Measurements from ENCODE around the gene PGM2L1. TPM values are rescaled to one million over a fixed set of nuclear protein-coding genes. Genes with fewer than 3 reads are reported as not detected.

PGM2L1 gene
- total and polyA plus RNA-seq, 4 donors = 0.33 to 8.2 (median 1.2) TPM

DNA sequence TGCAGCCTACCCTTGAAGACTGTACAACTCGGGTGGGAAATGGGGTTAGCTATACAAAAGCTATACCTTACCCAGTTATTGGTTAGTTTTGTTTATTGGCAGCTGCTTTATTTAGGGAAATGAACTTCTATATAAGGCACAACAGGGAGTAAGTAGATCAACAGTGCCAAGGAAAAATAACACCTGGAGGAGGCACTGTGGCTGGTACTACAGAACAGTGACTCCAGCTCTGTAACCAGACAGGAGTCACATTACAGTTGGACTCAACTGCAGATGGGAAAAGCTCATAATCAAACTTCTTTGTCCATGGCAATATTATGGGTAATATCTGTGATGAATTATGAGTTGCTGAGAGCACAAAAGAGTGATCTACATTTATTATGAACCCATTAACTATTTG is 100.7 kb downstream of the PGM2L1 start:
- 94% methylated on average over 1 of the region's 1 CpG for WGBS
- DNase-seq (ENCODE audit: low spot score) = no peak
- Histone ChIP-seq H3K36me3 (ENCODE audit: control insufficient read depth in 4 of 4, insufficient read depth in 3 of 4, low read depth in 1 of 4, low read length in 3 of 4) (no peaks in the 10 kb centered on the region), H3K4me1 (ENCODE audit: control insufficient read depth in 4 of 4, insufficient read depth in 4 of 4, low read length in 3 of 4) (no peaks in the 10 kb centered on the region), H3K27ac (ENCODE audit: low read depth in 1 of 2, low read length in 2 of 2) (no peak overlapping the region), H3K9me3 (ENCODE audit: control insufficient read depth in 4 of 4, low read length in 3 of 4) (no peaks in the 10 kb centered on the region), H3K9ac (ENCODE audit: low read depth in 1 of 2, low read length in 2 of 2) (no peak overlapping the region), H3K4me3 (ENCODE audit: low read depth in 1 of 3, low read length in 3 of 3) (no peak overlapping the region), H3K27me3 (ENCODE audit: control insufficient read depth in 4 of 4, insufficient read depth in 4 of 4, low read length in 3 of 4) (peaks cover 0 to 4% (median 0%) of the 10 kb centered on the region in 4 donors)
- TF ChIP-seq TAF1 (conservative IDR thresholded peaks at IDR 0.05) (no peak), NR2F2 (IDR thresholded peaks at IDR 0.05) (no peak)
- TF ChIP-seq, protein P1, sequence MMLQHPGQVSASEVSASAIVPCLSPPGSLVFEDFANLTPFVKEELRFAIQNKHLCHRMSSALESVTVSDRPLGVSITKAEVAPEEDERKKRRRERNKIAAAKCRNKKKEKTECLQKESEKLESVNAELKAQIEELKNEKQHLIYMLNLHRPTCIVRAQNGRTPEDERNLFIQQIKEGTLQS (IDR thresholded peaks at IDR 0.05) = no peak
- TF ChIP-seq, protein P2, sequence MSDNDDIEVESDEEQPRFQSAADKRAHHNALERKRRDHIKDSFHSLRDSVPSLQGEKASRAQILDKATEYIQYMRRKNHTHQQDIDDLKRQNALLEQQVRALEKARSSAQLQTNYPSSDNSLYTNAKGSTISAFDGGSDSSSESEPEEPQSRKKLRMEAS (IDR thresholded peaks at IDR 0.05) = no peak

DNA sequence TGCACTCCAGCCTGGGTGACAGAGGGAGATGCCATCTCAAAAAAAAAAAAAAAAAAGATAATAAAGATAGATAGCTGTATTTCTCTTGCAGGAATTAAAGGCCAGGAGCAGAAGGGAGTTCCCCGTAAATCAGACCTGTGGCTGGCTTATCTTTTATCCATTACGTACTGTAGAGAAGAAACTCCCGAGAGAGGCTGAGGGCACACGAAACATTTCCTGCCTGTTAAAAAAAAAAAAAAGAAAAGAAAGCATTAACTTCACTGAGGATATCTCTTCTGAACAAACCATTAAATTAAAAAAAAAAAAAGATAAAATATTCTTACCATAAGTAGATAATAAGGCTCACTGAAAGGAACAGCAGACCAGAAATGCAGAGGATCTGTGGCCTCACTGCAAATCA is 109.3 kb downstream of the PGM2L1 start:
- Histone ChIP-seq H3K4me3 (ENCODE audit: low read depth in 1 of 3, low read length in 3 of 3) (no peak overlapping the region), H3K9ac (ENCODE audit: low read depth in 1 of 2, low read length in 2 of 2) (no peak overlapping the region)
- WGBS = 83% methylated on average over 4 of the region's 4 CpGs

DNA sequence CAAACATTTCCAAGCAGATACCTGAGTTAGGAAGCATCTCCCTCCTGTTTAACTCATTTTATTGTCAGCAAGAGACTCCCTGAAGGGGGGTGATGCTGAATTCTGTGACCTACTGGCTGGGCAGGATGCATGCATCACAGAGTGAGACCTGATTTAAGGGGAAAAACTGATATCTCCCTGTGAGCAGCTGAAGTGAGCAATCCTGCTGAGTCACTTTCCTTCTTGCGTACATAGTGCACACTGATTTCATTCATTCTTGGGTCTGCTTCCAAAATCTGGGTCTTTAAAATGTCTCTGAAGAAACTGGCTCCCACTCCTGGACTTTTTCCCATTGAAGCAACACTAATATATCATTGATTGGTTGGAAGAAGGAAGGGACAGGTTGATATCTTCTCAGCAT is 110.1 kb downstream of the PGM2L1 start:
- H3K27ac ChIP-seq (ENCODE audit: low read depth in 1 of 2, low read length in 2 of 2) = no peak overlapping the region
- TF ChIP-seq, protein P3, sequence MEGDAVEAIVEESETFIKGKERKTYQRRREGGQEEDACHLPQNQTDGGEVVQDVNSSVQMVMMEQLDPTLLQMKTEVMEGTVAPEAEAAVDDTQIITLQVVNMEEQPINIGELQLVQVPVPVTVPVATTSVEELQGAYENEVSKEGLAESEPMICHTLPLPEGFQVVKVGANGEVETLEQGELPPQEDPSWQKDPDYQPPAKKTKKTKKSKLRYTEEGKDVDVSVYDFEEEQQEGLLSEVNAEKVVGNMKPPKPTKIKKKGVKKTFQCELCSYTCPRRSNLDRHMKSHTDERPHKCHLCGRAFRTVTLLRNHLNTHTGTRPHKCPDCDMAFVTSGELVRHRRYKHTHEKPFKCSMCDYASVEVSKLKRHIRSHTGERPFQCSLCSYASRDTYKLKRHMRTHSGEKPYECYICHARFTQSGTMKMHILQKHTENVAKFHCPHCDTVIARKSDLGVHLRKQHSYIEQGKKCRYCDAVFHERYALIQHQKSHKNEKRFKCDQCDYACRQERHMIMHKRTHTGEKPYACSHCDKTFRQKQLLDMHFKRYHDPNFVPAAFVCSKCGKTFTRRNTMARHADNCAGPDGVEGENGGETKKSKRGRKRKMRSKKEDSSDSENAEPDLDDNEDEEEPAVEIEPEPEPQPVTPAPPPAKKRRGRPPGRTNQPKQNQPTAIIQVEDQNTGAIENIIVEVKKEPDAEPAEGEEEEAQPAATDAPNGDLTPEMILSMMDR (IDR thresholded peaks at IDR 0.05; ENCODE audit: low read depth, low read length, missing input control) = no peak
- TF ChIP-seq RXRA (IDR thresholded peaks at IDR 0.05) = no peak
- TF ChIP-seq FOXA2 (IDR thresholded peaks at IDR 0.05) = no peak
- no peak for TF ChIP-seq RAD21 (IDR thresholded peaks at IDR 0.05)
- TF ChIP-seq, protein P4, sequence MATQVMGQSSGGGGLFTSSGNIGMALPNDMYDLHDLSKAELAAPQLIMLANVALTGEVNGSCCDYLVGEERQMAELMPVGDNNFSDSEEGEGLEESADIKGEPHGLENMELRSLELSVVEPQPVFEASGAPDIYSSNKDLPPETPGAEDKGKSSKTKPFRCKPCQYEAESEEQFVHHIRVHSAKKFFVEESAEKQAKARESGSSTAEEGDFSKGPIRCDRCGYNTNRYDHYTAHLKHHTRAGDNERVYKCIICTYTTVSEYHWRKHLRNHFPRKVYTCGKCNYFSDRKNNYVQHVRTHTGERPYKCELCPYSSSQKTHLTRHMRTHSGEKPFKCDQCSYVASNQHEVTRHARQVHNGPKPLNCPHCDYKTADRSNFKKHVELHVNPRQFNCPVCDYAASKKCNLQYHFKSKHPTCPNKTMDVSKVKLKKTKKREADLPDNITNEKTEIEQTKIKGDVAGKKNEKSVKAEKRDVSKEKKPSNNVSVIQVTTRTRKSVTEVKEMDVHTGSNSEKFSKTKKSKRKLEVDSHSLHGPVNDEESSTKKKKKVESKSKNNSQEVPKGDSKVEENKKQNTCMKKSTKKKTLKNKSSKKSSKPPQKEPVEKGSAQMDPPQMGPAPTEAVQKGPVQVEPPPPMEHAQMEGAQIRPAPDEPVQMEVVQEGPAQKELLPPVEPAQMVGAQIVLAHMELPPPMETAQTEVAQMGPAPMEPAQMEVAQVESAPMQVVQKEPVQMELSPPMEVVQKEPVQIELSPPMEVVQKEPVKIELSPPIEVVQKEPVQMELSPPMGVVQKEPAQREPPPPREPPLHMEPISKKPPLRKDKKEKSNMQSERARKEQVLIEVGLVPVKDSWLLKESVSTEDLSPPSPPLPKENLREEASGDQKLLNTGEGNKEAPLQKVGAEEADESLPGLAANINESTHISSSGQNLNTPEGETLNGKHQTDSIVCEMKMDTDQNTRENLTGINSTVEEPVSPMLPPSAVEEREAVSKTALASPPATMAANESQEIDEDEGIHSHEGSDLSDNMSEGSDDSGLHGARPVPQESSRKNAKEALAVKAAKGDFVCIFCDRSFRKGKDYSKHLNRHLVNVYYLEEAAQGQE (IDR thresholded peaks at IDR 0.05) = no peak
- H3K27me3 ChIP-seq (ENCODE audit: control insufficient read depth in 4 of 4, insufficient read depth in 4 of 4, low read length in 3 of 4) = no peaks in the 10 kb centered on the region
- H3K4me3 ChIP-seq (ENCODE audit: low read depth in 1 of 3, low read length in 3 of 3) = no peak overlapping the region
- H3K9ac ChIP-seq (ENCODE audit: low read depth in 1 of 2, low read length in 2 of 2) = no peak overlapping the region
- 81% methylated on average over 1 of the region's 1 CpG for WGBS
- H3K36me3 ChIP-seq (ENCODE audit: control insufficient read depth in 4 of 4, insufficient read depth in 3 of 4, low read depth in 1 of 4, low read length in 3 of 4) = no peaks in the 10 kb centered on the region
- no peaks in the 10 kb centered on the region for H3K9me3 ChIP-seq (ENCODE audit: control insufficient read depth in 4 of 4, low read length in 3 of 4)
- DNase-seq (ENCODE audit: low spot score) = no peak
- no peaks in the 10 kb centered on the region for H3K4me1 ChIP-seq (ENCODE audit: control insufficient read depth in 4 of 4, insufficient read depth in 4 of 4, low read length in 3 of 4)

More for the DNA sequence above, 109.3 kb downstream of the PGM2L1 start:
- Histone ChIP-seq H3K36me3 (ENCODE audit: control insufficient read depth in 4 of 4, insufficient read depth in 3 of 4, low read depth in 1 of 4, low read length in 3 of 4) (no peaks in the 10 kb centered on the region), H3K4me1 (ENCODE audit: control insufficient read depth in 4 of 4, insufficient read depth in 4 of 4, low read length in 3 of 4) (no peaks in the 10 kb centered on the region), H3K9me3 (ENCODE audit: control insufficient read depth in 4 of 4, low read length in 3 of 4) (no peaks in the 10 kb centered on the region), H3K27ac (ENCODE audit: low read depth in 1 of 2, low read length in 2 of 2) (no peak overlapping the region), H3K27me3 (ENCODE audit: control insufficient read depth in 4 of 4, insufficient read depth in 4 of 4, low read length in 3 of 4) (no peaks in the 10 kb centered on the region)
- TF ChIP-seq SP1 (IDR thresholded peaks at IDR 0.05) = no peak
- no peak for TF ChIP-seq JUND (IDR thresholded peaks at IDR 0.05)
- no peak for TF ChIP-seq TAF1 (conservative IDR thresholded peaks at IDR 0.05)
- no peak for TF ChIP-seq GABPA (IDR thresholded peaks at IDR 0.05 in 1 of 2, conservative IDR thresholded peaks at IDR 0.05 in 1 of 2)
- TF ChIP-seq RAD21 (IDR thresholded peaks at IDR 0.05) = no peak
- TF ChIP-seq RXRA (IDR thresholded peaks at IDR 0.05) = no peak
- no peak for TF ChIP-seq NR2F2 (IDR thresholded peaks at IDR 0.05)
- TF ChIP-seq, protein P3 (IDR thresholded peaks at IDR 0.05; ENCODE audit: low read depth, low read length, missing input control) = no peak
- no peak for TF ChIP-seq HNF4A (conservative IDR thresholded peaks at IDR 0.05)
- DNase-seq (ENCODE audit: low spot score) = no peak

Data from liver (tissue), 9 donors.